Left ventricle myocardium inferior (tissue), 1 donor: ENCODE data around the gene LTF. TPM values are rescaled to one million over a fixed set of nuclear protein-coding genes. Genes with fewer than 3 reads are reported as not detected.

Experiments
- DNase-seq: peaks from one replicate; pipeline ENCODE4 v3.0.0-alpha.2; 2020
- H3K27ac ChIP-seq: fragments of 200-600 bp; replicated peaks from 2 replicates; pipeline ENCODE4 v1.8.0; 2021
- H3K27me3 ChIP-seq: fragments of 200-600 bp; 2 replicates; pipeline ENCODE4 v1.8.0; 2021; ENCODE audit warnings: low read depth
- H3K36me3 ChIP-seq: fragments of 200-600 bp; 2 replicates; pipeline ENCODE4 v1.8.0; 2021
- H3K4me1 ChIP-seq: fragments of 200-600 bp; 2 replicates; pipeline ENCODE4 v1.8.0; 2021
- H3K4me3 ChIP-seq: fragments of 200-600 bp; 2 replicates; pipeline ENCODE4 v1.8.0; 2021; ENCODE audit warnings: mild to moderate bottlenecking, moderate library complexity
- H3K9me3 ChIP-seq: fragments of 200-600 bp; replicated peaks from 2 replicates; pipeline ENCODE4 v1.8.0; 2021
- CTCF ChIP-seq: fragments of 200-600 bp; IDR thresholded peaks from 2 replicates; pipeline ENCODE4 v1.8.0; 2021; ENCODE audit warnings: antibody characterized with exemption, mild to moderate bottlenecking, borderline replicate concordance
- intact Hi-C: fragments of 100-400 bp; cut with micrococcal nuclease; formaldehyde crosslinking; loops from one replicate; pipeline ENCODE4 v1.11.0; 2022
- total RNA-seq: library from RNA; stranded (reverse); fragmentation: NEBNext Ultra II Directional; extraction: Animal tissue kit (Norgen Biotek cat#: 25700); gene quantifications from one replicate; pipeline ENCODE4 v1.2.1, GENCODE V29; 2021
- donor health status: DM: no; HTN: yes; CAD: no; lungs with severe emphysema.

The LTF gene
- total RNA-seq, 1 donor from 2014 or later: 2.7 TPM

- no peak overlapping the region for H3K27ac ChIP-seq
- intact Hi-C loops: no loop called here
- DNase-seq: no peak
- H3K36me3 ChIP-seq: no peaks in the 10 kb centered on the region
- H3K9me3 ChIP-seq: no peaks in the 10 kb centered on the region
- TF ChIP-seq CTCF: no peak
- peaks cover 13% of the 10 kb centered on the region for H3K4me1 ChIP-seq
- H3K27me3 ChIP-seq: no peaks in the 10 kb centered on the region
- H3K4me3 ChIP-seq: no peak overlapping the region
Observed at GRCh38 chr3:46422617-46423016, 42.1 kb downstream of the LTF start.

- H3K27me3 ChIP-seq: no peaks in the 10 kb centered on the region
- no peak for DNase-seq
- H3K27ac ChIP-seq: no peak overlapping the region
- no peak for TF ChIP-seq CTCF
- H3K36me3 ChIP-seq: no peaks in the 10 kb centered on the region
- intact Hi-C loops: no loop called here
- peaks cover 16% of the 10 kb centered on the region for H3K4me1 ChIP-seq
- no peaks in the 10 kb centered on the region for H3K9me3 ChIP-seq
- H3K4me3 ChIP-seq: no peak overlapping the region
Observed at GRCh38 chr3:46420931-46421330, 43.8 kb downstream of the LTF start.

- Histone ChIP-seq H3K27me3 (no peaks in the 10 kb centered on the region), H3K9me3 (no peaks in the 10 kb centered on the region), H3K4me3 (no peak overlapping the region), H3K36me3 (no peaks in the 10 kb centered on the region), H3K4me1 (peaks cover 27% of the 10 kb centered on the region), H3K27ac (no peak overlapping the region)
- no peak for TF ChIP-seq CTCF
- intact Hi-C loops: no loop called here
- DNase-seq: no peak
Observed at GRCh38 chr3:46419816-46420215, 44.9 kb downstream of the LTF start.

GRCh38 chr3:46417841-46418611, 46.7 kb downstream of the LTF start:
- Histone ChIP-seq H3K4me1 (peaks cover 43% of the 10 kb centered on the region), H3K27ac (no peak overlapping the region), H3K4me3 (no peak overlapping the region), H3K27me3 (no peaks in the 10 kb centered on the region), H3K9me3 (no peaks in the 10 kb centered on the region), H3K36me3 (no peaks in the 10 kb centered on the region)
- DNase-seq: no peak
- intact Hi-C loops: no loop called here
- no peak for TF ChIP-seq CTCF

- Histone ChIP-seq H3K36me3 (no peaks in the 10 kb centered on the region), H3K27me3 (no peaks in the 10 kb centered on the region), H3K9me3 (no peaks in the 10 kb centered on the region), H3K4me3 (no peak overlapping the region), H3K27ac (peak overlapping the region; percentile 48), H3K4me1 (peaks cover 53% of the 10 kb centered on the region)
- no peak for DNase-seq
- no peak for TF ChIP-seq CTCF
- intact Hi-C loops: no loop called here
Observed at GRCh38 chr3:46416811-46417510, 47.7 kb downstream of the LTF start.
